HT1080 (cell line): ENCODE measurements around the gene TRIM49C. TPM values are rescaled to one million over a fixed set of nuclear protein-coding genes. Genes with fewer than 3 reads are reported as not detected.
"Not testable (repeated sequence)": the region's sequence is repeated elsewhere in the genome, so short reads cannot be mapped to it uniquely, and the experiment has no call there.

Experiments used
- DNase-seq: peaks from one replicate; pipeline ENCODE4 v3.0.0-alpha.2; 2015; ENCODE audit warnings: low read depth
- polyA plus RNA-seq, 2 experiments: library from polyadenylated mRNA; depleted of rRNA; stranded (reverse); fragments of >200 nt; gene quantifications; 2 replicates each; pipeline ENCODE4 v1.2.3, GENCODE V29; 2015
- small RNA-seq: library from RNA; depleted of rRNA; stranded (forward); fragments of <200 nt; gene quantifications from one replicate; pipeline ENCODE3, GENCODE V24; 2014
- total RNA-seq: library from RNA; depleted of rRNA; stranded (reverse); fragments of >200 nt; shearing (Covaris generic); gene quantifications from 2 replicates; pipeline ENCODE4 v1.2.3, GENCODE V29; 2014; rRNA removed

Gene TRIM49C
- total RNA-seq = not detected in 2 replicates
- polyA plus RNA-seq (2015; cell fraction: cytosol; rRNA removed) = not detected in 2 replicates
- not detected in 2 replicates for polyA plus RNA-seq (2015; cell fraction: nucleus; rRNA removed)

GRCh38 chr11:90030806-90031205 is at the start of gene TRIM49C:
TSS of gene TRIM49C (plus strand) at chr11:90031106. CDS start at chr11:90035212, 4,106 bp downstream.
- not testable (repeated sequence) for DNase-seq

GRCh38 chr11:90024184-90024583 is 6.7 kb upstream of the TRIM49C start:
- not testable (repeated sequence) for DNase-seq

GRCh38 chr11:90051591-90052209 is 20.8 kb downstream of the TRIM49C start:
- DNase-seq = not testable (repeated sequence)

- DNase-seq = not testable (repeated sequence)
Observed at GRCh38 chr11:90052311-90052710, 21.4 kb downstream of the TRIM49C start.

GRCh38 chr11:90053545-90053944 is 22.6 kb downstream of the TRIM49C start:
- not testable (repeated sequence) for DNase-seq

- DNase-seq = not testable (repeated sequence)
Observed at GRCh38 chr11:90085650-90086049, 54.7 kb downstream of the TRIM49C start, which contains the start of gene UBTFL1. TSS of gene UBTFL1 (plus strand) at chr11:90085950. CDS start at chr11:90085950, 0 bp downstream.

GRCh38 chr11:90088731-90089130 is 57.8 kb downstream of the TRIM49C start:
- DNase-seq = not testable (repeated sequence)

Small RNA genes within 50 kb of the gene (small RNA-seq; reads per million reads assigned to genes)
- not detected for gene AP000827.1

Other genes with a start within 250 kb of the TRIM49C start
- gene TRIM49, start 222.5 kb upstream of the TRIM49C start, total RNA-seq = not detected in 2 replicates
- not detected in 2 replicates for gene TRIM64B, start 152.6 kb upstream of the TRIM49C start, total RNA-seq
- gene TRIM49D1, start 108.9 kb upstream of the TRIM49C start, total RNA-seq = not detected in 2 replicates
- gene TRIM49D2, start 107.0 kb upstream of the TRIM49C start, total RNA-seq = not detected in 2 replicates
- not detected in 2 replicates for gene TRIM64, start 65.1 kb upstream of the TRIM49C start, total RNA-seq
- not detected in 2 replicates for gene UBTFL1, start 54.8 kb downstream of the TRIM49C start, total RNA-seq
- gene NAALAD2, start 103.6 kb downstream of the TRIM49C start, total RNA-seq = 0.73 and 1.3 TPM in 2 replicates
- gene CHORDC1, start 191.9 kb downstream of the TRIM49C start, total RNA-seq = 83.9 and 91.9 TPM in 2 replicates